ENCODE data around the gene WWTR1. TPM values are rescaled to one million over a fixed set of nuclear protein-coding genes. Genes with fewer than 3 reads are reported as not detected.

WWTR1 gene
- total RNA-seq, 6 donors from 2014 or later: 77.5 to 119 (median 107) TPM

DNA sequence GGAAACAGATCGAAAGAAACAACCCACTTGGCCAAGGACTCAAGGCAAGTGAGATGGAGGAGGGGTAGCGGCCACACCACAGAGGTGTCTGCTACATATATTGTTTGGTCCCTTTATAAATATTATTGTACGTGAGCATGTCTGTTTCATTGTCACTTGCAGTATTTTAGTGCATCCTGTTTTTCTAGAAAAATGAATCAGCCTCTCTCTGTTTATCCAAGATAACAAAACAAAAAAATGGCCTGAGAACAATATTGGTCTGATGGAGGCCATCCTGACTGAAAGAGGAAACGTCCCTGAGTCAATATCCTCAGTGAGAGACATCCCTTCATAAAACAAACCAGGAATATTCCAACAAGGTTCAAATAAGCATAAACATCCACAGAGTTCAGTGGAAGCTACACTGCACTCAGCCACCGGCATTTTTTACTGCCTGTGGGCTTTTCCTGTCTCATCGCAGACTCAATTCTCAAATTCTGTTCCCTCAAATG is 42.0 kb downstream of the WWTR1 start:
- H3K9me3 ChIP-seq: no peaks in the 10 kb centered on the region
- TF ChIP-seq POLR2AphosphoS5 (IDR thresholded peaks at IDR 0.05) (peak; percentile 53 to 75), POLR2A (IDR thresholded peaks at IDR 0.05) (no peak), EP300 (IDR thresholded peaks at IDR 0.05) (peak in 1 of 4 donors; percentile 41)
- TF ChIP-seq, protein P1, sequence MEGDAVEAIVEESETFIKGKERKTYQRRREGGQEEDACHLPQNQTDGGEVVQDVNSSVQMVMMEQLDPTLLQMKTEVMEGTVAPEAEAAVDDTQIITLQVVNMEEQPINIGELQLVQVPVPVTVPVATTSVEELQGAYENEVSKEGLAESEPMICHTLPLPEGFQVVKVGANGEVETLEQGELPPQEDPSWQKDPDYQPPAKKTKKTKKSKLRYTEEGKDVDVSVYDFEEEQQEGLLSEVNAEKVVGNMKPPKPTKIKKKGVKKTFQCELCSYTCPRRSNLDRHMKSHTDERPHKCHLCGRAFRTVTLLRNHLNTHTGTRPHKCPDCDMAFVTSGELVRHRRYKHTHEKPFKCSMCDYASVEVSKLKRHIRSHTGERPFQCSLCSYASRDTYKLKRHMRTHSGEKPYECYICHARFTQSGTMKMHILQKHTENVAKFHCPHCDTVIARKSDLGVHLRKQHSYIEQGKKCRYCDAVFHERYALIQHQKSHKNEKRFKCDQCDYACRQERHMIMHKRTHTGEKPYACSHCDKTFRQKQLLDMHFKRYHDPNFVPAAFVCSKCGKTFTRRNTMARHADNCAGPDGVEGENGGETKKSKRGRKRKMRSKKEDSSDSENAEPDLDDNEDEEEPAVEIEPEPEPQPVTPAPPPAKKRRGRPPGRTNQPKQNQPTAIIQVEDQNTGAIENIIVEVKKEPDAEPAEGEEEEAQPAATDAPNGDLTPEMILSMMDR (IDR thresholded peaks at IDR 0.05): no peak
- WGBS, 2 donors: 59 to 61% methylated on average over 6 of the region's 6 CpGs
- no peaks in the 10 kb centered on the region for H3K36me3 ChIP-seq
- ATAC-seq (ENCODE audit: low FRiP score in 2 of 2) (peak in 1 of 2 donors; percentile 58), DNase-seq (no peak)
- peaks cover 23 to 59% (median 43%) of the 10 kb centered on the region in 4 donors for H3K4me1 ChIP-seq
- H3K27me3 ChIP-seq: no peaks in the 10 kb centered on the region
- H3K4me3 ChIP-seq: no peak overlapping the region
- H3K27ac ChIP-seq: peak overlapping the region; percentile 48 to 67 (median 60)

DNA sequence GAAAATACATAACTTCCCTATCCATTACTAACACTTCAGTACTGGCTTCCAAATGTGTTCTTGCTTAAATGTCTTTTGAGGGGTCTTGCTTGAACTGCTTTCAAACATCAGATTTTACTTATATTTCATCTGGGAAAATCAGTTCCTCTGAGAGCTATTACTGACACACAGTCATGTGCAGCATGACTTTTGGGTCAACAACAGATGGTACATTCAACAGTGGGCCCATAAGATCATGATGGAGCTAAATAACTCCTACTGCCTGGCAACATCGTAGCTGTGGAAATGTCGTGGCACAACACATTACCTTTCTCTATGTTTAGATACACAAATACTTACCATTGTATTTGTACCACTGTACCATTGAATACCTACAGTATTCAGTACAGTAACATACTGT is 43.8 kb downstream of the WWTR1 start:
- WGBS, 2 donors: 84 to 93% methylated on average over 2 of the region's 2 CpGs
- Histone ChIP-seq H3K9me3 (no peaks in the 10 kb centered on the region), H3K36me3 (no peaks in the 10 kb centered on the region), H3K27me3 (no peaks in the 10 kb centered on the region), H3K4me1 (peaks cover 18 to 64% (median 43%) of the 10 kb centered on the region in 4 donors), H3K4me3 (no peak overlapping the region), H3K27ac (peak overlapping the region in 1 of 4 donors; percentile 23)
- no peak for DNase-seq
- no peak for ATAC-seq (ENCODE audit: low FRiP score in 2 of 2)
- TF ChIP-seq EP300 (IDR thresholded peaks at IDR 0.05): no peak
- TF ChIP-seq POLR2A (IDR thresholded peaks at IDR 0.05): no peak
- no peak for TF ChIP-seq POLR2AphosphoS5 (IDR thresholded peaks at IDR 0.05)
- TF ChIP-seq, protein P1 (IDR thresholded peaks at IDR 0.05): no peak

DNA sequence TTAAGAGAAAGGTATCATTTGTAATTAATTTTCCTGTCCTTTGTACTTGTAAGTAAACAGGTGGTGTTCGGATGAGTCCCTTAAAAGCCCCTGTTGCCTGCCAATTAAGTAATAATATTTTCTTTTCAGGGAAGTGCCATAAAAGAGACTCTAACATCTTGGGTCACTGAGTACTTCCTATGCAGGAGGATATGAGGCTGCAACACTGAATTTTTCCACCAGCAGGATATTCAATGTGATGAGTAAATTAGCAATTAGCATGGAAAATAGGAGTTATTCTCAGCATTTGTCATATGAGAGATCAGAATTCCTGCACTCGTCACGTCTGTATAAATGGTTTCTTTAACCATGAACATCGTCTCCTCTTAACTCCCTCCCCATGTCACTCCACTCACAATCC is 45.4 kb downstream of the WWTR1 start:
- no peaks in the 10 kb centered on the region for H3K36me3 ChIP-seq
- no peaks in the 10 kb centered on the region for H3K9me3 ChIP-seq
- no peak overlapping the region for H3K27ac ChIP-seq
- peaks cover 15 to 65% (median 31%) of the 10 kb centered on the region in 4 donors for H3K4me1 ChIP-seq
- no peak for ATAC-seq (ENCODE audit: low FRiP score in 2 of 2)
- 80 to 86% methylated on average over 4 of the region's 4 CpGs for WGBS, 2 donors
- H3K27me3 ChIP-seq: no peaks in the 10 kb centered on the region
- no peak for DNase-seq
- TF ChIP-seq POLR2AphosphoS5 (IDR thresholded peaks at IDR 0.05) (no peak), EP300 (IDR thresholded peaks at IDR 0.05) (no peak), POLR2A (IDR thresholded peaks at IDR 0.05) (no peak)
- TF ChIP-seq, protein P1 (IDR thresholded peaks at IDR 0.05): no peak
- no peak overlapping the region for H3K4me3 ChIP-seq

DNA sequence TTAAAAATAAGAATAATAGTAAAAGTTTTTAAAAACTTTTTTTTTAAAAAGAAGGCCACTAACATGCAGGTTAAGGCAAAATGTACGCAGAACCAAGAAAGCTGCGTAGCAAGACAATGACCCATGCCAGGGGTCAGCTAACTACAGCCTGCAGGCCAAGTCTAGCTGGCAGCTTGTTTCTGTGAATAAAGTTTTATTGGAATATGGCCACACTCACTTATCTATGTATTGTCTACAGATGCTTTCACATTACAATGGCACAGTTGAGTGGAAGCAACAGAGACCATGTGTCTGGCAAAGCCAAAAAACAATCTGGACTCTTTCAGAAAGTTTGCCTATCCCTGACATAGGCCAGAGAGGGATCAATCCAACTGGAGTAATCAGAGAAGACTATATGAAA is 46.7 kb downstream of the WWTR1 start:
- ATAC-seq (ENCODE audit: low FRiP score in 2 of 2): no peak

More for the DNA sequence above, 46.7 kb downstream of the WWTR1 start:
- 83 to 84% methylated on average over 2 of the region's 2 CpGs for WGBS, 2 donors
- no peak overlapping the region for H3K4me3 ChIP-seq
- DNase-seq: no peak
- H3K9me3 ChIP-seq: no peaks in the 10 kb centered on the region
- TF ChIP-seq POLR2A (IDR thresholded peaks at IDR 0.05): no peak
- TF ChIP-seq, protein P1 (IDR thresholded peaks at IDR 0.05): no peak
- no peaks in the 10 kb centered on the region for H3K36me3 ChIP-seq
- H3K27ac ChIP-seq: no peak overlapping the region
- peaks cover 13 to 57% (median 21%) of the 10 kb centered on the region in 4 donors for H3K4me1 ChIP-seq
- H3K27me3 ChIP-seq: no peaks in the 10 kb centered on the region

Measured in upper lobe of left lung (tissue), 6 donors.